NCI-H345 treated with DMSO at 0.1 percent for 48 hours (cell line): ENCODE data around the gene KCNQ1OT1.

Experiments
- DNase-seq: peaks from one replicate; lab custom pipeline; 2025; ENCODE audit not compliant: unreplicated experiment; lab: John Stamatoyannopoulos, UW

KCNQ1OT1 gene

GRCh38 chr11:2574043-2574552 lies 125.7 kb downstream of the KCNQ1OT1 start:
- no peak for DNase-seq

DNA sequence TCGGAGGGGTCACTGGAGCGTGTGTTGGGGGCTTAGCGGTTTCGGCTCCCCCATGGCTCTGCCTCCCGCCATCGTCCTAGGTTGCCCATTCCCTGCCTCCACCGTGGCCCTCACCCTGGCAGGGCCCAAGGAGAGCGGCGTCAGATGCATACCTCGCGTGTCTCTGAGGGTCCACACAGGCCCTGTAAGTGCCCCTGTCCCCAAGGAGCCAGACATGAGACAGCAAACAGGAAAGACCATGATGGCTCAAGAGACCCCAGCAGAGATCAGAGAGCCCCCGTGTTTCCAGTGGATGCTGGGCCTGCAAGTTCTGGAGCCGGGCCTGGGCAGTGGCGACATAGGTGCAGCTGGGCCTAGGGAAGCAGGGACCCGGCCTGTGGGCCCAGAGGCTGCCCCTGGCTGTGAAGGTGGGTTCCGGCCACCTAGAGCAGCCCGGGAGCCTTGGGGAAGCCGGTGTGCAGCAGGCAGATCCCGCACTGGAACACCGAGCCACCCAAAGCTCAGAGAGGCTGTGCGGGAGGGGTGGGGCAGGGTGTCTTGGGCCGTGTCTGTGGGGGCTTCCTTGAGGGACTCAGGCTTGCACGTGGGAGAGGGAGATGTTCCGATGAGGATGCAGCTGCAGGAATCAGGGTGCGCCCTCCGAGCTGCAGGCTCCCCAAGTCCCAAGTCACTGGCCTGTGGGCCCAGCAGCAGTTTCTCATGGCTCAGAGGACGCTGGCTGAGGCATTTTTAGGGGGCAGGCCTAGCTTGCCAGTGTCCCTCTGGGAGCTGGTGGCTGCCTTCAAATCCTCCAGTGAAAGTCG lies 126.4 kb downstream of the KCNQ1OT1 start:
- no peak for DNase-seq

- DNase-seq = no peak
Measured at GRCh38 chr11:2572491-2573239, 127.1 kb downstream of the KCNQ1OT1 start.

DNA sequence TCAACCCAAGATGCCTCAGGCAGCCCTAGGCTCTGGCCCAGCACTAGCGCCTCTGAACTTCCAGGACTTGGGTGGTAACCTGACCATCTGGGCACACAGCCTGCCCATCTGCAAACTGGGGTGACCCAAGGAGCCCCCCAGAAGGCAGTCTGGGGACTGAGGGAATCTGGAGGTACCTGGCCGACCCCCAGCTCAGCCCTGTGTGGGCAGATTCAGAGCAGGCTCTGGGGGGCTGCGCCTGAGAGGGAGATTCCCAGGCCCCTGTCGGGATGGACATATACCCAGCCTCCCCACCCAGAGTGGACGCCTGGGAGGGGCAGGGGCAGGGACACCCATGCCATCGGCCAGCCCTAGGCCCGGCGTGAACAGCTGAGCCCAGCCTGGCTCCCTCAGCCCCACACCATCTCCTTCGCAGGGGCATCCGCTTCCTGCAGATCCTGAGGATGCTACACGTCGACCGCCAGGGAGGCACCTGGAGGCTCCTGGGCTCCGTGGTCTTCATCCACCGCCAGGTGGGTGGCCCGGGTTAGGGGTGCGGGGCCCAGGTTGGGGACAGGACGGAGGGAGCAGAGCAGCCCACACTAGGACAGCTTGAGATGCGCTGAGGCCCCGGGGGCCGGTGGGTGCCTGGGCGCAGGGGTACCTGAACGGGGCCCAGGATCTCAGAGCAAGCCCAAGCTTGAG lies 128.1 kb downstream of the KCNQ1OT1 start:
- DNase-seq = no peak

DNA sequence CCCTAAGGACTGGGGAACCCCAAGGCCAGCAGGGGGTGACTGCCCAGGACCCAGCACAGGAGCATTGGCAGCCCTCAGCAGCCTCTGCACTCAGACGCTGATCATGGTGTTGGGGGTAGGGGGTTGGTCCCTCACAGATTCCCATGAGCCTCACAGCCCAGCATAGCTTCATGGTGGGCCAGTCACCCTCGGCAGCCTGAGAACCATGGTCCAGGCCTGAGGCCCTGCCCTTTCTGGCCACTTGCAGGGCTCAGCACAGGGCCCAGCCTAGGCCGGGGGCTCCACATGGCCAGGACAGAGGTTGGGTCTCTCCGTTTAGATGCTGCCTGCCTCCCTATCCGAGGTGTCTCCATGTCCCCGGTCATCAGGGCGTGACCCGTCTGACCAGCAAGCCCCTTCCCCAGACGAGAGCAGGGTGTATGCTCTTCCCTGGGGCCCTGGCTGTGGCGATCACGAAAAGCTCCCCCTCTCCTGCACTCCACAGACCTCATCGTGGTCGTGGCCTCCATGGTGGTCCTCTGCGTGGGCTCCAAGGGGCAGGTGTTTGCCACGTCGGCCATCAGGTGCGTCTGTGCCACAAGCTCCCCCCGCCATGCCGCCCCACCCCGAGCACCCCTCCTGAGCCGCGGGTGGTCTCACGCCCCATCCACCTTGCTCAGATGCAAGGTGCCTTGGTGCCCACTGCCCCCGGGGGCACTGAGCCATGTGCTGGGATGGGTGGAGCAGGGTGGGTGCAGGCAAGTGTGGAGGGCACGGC lies 128.8 kb downstream of the KCNQ1OT1 start:
- no peak for DNase-seq

DNA sequence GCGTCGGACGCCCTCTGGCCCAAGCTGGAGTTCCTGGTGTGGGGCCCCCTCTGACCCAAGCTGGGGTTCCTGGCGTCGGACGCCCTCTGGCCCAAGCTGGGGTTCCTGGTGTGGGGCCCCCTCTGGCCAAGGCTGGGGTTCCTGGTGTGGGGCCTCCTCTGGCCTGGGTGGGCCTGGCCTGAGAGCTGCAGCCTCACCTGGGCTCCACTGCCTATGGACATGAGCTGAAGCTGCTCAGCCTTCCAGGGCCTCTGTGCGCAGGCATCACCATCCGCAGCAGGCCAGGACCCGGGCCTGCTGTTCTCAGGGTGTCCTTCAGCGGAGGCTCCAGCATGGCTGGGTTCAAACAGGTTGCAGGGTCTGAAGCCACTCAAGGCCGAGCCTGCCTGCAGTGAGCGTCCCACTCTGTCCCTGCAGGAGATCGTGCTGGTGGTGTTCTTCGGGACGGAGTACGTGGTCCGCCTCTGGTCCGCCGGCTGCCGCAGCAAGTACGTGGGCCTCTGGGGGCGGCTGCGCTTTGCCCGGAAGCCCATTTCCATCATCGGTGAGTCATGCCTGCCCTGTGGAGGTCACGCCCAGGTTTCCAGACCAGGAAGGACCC lies 129.5 kb downstream of the KCNQ1OT1 start:
- DNase-seq = no peak

- no peak for DNase-seq
Measured at GRCh38 chr11:2569731-2570210, 130.0 kb downstream of the KCNQ1OT1 start.

- DNase-seq = no peak
Measured at GRCh38 chr11:2569321-2569721, 130.5 kb downstream of the KCNQ1OT1 start.

- DNase-seq = no peak
Measured at GRCh38 chr11:2567026-2567671, 132.6 kb downstream of the KCNQ1OT1 start.

GRCh38 chr11:2566223-2567025 lies 133.4 kb downstream of the KCNQ1OT1 start:
- no peak for DNase-seq

DNA sequence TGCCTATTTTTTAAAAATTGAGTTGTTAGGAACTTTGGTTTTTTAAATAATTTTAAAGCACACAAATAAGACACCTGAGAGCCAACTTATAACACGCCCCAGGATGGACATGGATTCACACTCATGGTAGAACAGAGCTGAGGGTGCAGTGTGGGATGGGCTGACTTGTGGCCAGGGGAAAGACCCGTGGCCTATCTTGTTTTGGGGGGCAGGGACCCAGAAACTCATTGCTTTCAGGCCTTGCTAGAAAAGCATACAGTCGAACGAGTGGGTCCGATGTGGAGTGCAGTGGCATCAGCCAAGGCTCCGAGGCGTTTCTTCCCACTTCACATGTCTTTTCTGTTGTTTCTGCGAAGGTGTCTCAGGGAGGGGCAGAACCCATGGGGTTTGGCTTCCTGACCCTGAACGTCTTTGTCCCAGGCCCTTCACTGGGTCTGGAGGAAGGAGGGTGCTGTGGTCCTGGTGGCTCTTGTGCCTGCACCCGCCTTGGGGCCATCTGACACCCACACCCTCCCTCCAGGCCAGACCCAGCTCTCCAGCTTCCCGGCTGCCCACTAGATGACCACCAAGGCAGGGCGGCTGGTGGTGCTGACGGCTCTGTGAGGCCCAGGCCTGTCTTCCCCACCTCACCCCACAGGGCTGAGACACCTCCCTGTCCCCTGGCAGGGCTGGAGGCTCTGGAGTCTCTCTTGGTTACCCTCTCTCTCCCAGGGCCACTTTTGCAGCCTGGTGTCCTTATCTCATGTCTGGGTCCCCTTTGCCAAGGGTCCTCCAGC lies 134.2 kb downstream of the KCNQ1OT1 start:
- DNase-seq = no peak

DNA sequence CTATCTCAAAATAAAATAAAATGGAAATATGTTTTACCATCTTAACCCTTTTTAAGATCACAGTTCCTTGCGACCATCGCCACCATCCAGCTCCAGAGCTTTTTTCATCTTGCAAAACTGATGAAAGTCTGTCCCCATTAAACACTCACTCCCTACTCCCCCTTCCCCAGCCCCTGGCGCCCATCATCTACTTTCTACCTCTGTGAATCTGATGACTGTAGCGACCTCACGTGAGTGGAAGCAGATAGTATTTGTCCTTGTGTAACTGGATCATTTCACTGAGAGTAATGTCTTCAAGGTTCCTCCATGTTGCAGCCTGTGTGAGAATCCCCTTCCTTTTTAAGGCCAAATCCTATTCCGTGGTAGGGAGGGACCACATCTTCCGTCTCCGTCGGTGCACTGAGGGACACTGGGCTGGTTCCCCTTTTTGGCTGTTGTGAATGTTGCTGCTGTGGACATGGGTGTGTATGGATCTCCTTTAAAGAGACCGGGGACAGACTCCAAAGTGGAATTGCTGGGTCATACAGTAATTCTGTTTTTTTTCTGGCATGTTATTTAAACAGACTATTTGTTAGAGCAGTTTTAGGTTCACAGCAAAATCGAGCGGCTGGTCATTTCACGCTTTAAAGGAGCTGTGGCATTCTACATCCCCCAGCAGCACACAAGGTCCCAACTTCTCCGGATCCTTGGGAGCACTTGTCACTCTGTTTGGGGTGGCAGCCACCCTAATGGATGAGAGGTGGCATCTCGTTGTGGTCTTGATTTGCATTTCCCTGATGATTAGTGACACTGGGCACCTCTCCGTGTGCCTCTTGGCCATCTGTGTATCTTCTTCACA lies 135.0 kb downstream of the KCNQ1OT1 start:
- no peak for DNase-seq

GRCh38 chr11:2564008-2564530 lies 135.7 kb downstream of the KCNQ1OT1 start:
- DNase-seq = no peak

DNA sequence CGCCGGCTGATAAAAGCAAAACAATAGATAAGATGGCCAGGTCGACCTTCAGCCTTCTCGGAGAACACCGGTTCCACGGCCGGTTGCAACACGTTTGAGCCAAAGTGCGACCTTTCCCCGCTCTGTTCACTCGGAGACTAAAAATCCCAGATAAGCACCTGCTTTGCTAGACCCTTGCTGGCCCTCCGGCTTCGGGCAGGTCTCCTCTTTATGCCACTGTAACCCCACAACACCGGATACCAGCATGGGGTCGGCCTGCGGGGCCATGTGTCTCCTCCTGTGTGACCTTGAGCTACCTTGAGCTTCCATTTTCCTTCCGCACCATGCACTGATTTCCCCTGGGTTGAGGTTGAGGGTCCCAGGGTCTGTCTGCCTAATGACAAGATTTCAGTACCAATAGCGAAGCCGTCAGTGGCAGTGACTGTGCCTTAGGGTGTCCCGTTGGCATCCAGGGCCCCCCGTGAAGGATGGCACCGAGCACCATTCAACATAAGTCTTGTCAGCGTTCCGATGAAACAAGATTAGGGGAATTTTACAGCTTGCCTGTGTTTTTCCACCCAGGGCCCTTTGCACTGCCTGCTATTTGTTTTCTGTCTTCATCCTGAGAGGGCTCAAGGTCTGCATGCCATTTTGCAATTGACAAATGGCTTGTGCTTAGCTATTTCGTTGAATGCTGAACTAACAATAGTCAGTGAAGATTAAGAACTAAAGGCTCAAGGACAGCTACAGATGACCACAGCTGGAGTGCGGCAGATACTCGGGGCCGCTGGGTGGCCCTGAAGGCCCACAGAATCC lies 136.4 kb downstream of the KCNQ1OT1 start:
- no peak for DNase-seq

GRCh38 chr11:2562890-2563212 lies 136.9 kb downstream of the KCNQ1OT1 start:
- DNase-seq = no peak
